Activated naive CD4-positive, alpha-beta T cell treated with anti-CD3 and anti-CD28 coated beads, Interleukin-2, amount 50 U/mL, for 24 hours (primary cell): ENCODE results near the gene RPL31.

Experiments
- H3K27ac Mint-ChIP-seq: one replicate; pipeline ENCODE4 v1.8.0; 2021; ENCODE audit warnings: mild to moderate bottlenecking, mixed read lengths
- H3K27me3 Mint-ChIP-seq: one replicate; pipeline ENCODE4 v1.8.0; 2021; ENCODE audit warnings: mixed read lengths
- H3K36me3 Mint-ChIP-seq: one replicate; pipeline ENCODE4 v1.8.0; 2021; ENCODE audit warnings: mixed read lengths
- H3K4me1 Mint-ChIP-seq: one replicate; pipeline ENCODE4 v1.8.0; 2021; ENCODE audit warnings: mixed read lengths
- H3K4me3 Mint-ChIP-seq: one replicate; pipeline ENCODE4 v1.8.0; 2021; ENCODE audit warnings: mild to moderate bottlenecking, mixed read lengths
- H3K9me3 Mint-ChIP-seq: one replicate; pipeline ENCODE4 v1.8.0; 2021; ENCODE audit warnings: mixed read lengths

Gene RPL31

DNA sequence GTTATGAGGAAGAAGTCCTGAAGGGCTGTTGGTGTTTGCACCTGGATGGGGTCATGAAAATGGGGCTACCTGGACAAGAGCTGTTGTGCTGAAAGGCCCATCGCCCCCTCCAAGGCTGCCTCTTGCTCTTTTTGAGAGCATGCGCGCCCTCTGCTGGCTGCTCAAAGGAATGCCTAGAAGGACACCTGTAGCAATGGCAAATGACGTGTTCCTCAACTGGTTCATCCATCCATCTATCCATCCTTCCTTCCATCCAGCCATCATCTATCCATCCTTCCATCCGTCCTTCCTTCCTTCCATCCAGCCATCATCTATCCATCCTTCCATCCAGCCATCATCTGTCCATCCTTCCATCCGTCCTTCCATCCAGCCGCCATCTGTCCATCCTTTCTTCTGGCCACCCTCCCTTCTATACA lies 17.2 kb upstream of the RPL31 start:
- no peaks in the 10 kb centered on the region for H3K4me1 Mint-ChIP-seq
- H3K27ac Mint-ChIP-seq, result no peak overlapping the region
- H3K4me3 Mint-ChIP-seq, result no peak overlapping the region
- H3K36me3 Mint-ChIP-seq, result no peaks in the 10 kb centered on the region
- no peaks in the 10 kb centered on the region for H3K9me3 Mint-ChIP-seq
- H3K27me3 Mint-ChIP-seq, result no peaks in the 10 kb centered on the region

DNA sequence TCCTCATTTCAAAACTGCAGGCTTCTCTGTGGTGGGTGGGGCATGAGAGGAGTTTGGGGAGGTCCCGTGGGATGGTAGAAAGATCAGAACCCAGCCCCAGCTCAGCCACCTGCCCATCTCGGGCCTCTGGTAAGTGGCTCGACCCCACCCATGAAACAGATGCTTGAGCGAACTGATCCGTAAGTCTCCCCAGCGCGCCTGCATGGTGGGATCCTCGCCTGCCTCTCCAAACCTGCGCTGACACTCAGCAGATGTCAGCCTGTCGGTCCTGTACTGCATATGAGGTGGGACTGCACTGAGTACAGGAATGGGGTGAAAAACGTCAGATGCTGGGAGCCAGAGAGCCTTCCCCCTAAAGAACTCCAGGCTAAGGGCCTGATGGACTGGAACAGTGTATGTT lies 15.9 kb upstream of the RPL31 start:
- H3K4me3 Mint-ChIP-seq, result no peak overlapping the region
- H3K4me1 Mint-ChIP-seq, result no peaks in the 10 kb centered on the region
- H3K9me3 Mint-ChIP-seq, result no peaks in the 10 kb centered on the region
- H3K27me3 Mint-ChIP-seq, result no peaks in the 10 kb centered on the region
- no peaks in the 10 kb centered on the region for H3K36me3 Mint-ChIP-seq
- H3K27ac Mint-ChIP-seq, result no peak overlapping the region

DNA sequence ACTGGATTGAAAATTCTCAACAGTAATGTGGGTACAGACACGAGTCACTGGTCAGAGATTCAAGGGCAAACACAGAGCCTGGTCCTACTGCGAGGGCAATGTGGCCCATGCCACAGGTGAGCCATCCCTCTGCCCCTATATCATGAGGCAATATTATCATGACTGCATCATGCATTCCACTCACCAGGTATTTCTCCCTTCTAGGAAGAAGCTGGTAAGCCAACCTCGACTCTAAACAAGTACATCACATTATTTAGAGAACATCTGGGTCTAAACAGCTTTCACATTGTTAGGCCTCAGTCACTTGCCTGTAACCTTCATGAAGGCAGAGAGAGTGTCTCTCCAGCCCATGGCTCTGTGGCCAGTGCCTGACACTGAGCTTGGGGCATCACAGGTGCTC lies 14.6 kb upstream of the RPL31 start:
- Mint-ChIP-seq H3K4me1 (peaks cover 3% of the 10 kb centered on the region), H3K9me3 (no peaks in the 10 kb centered on the region), H3K27ac (no peak overlapping the region), H3K36me3 (no peaks in the 10 kb centered on the region), H3K4me3 (no peak overlapping the region), H3K27me3 (no peaks in the 10 kb centered on the region)

DNA sequence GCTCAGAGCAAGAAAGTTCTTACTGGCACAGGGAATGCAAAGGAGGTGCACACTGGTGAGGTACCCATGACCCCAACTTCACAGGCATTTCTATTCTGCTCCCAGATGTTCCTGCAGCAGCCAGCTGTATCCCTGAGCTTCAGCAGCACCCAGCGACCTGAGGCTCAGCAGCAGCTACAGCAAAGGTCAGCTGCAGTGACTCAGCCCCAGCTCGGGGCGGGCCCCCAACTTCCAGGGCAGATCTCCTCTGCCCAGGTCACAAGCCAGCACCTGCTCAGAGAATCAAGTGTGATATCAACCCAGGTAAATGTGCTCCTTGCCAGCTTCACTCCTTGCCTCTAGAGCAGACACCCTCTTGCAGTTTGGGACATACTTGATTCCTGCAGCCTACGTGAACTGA lies 14.1 kb upstream of the RPL31 start:
- Mint-ChIP-seq H3K27ac (no peak overlapping the region), H3K4me1 (peaks cover 4% of the 10 kb centered on the region), H3K36me3 (no peaks in the 10 kb centered on the region), H3K9me3 (no peaks in the 10 kb centered on the region), H3K27me3 (no peaks in the 10 kb centered on the region), H3K4me3 (no peak overlapping the region)

DNA sequence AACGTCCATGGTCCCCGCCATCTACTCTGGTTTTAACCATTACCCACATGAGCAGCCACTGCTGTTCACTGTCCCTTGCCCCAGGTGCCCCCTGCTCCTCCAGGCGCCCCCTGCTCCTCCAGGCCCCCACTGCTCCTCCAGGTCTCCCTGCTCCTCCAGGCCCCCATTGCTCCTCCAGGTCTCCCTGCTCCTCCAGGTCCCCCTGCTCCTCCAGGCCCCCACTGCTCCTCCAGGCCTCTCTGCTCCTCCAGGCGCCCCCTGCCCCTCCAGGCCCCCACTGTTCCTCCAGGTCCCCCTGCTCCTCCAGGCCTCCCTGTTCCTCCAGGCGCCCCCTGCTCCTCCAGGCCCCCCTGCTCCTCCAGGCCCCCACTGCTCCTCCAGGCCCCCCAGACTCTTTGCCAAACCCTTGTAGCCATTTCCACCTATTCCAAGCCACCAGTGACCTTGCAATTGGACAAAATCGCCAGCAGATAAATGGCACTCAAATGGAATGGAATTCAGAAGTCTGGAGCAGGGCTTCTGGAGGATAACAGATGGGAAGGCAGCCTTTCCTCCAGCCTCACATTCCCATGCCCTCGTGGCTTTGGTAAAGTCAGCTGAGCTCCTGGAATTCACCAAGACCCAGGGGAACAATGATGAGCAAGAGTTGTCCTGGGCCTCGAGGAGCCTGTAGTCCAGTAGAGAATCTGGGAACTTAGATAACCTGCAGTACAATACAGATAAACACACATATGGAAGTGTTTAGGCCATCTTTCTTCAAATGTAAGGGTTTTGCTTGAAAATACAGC lies 13.3 kb upstream of the RPL31 start:
- H3K27me3 Mint-ChIP-seq, result no peaks in the 10 kb centered on the region
- H3K4me3 Mint-ChIP-seq, result no peak overlapping the region
- no peaks in the 10 kb centered on the region for H3K9me3 Mint-ChIP-seq
- H3K27ac Mint-ChIP-seq, result peak overlapping the region; percentile 36
- no peaks in the 10 kb centered on the region for H3K36me3 Mint-ChIP-seq
- H3K4me1 Mint-ChIP-seq, result peaks cover 4% of the 10 kb centered on the region

DNA sequence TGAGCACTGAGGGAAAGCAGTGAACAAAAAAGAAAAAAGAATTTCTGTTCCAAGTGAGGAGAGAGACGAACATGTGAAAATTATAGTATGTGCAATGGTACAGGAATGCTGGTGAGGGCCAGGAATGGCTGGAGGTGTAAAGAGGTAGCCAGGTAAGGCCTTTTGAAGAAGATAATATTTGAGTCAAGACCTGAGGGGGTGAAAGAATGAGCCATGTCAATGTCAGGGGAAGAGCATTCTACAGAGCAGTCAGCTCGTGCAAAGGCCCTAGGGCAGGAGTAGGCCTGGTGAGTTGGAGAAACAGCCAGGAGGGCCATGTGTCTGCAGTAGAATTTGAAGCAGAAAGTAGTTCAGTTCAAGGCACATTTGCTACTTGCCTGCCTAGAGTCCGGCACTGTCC lies 12.4 kb upstream of the RPL31 start:
- H3K36me3 Mint-ChIP-seq, result no peaks in the 10 kb centered on the region
- no peak overlapping the region for H3K4me3 Mint-ChIP-seq
- H3K27me3 Mint-ChIP-seq, result no peaks in the 10 kb centered on the region
- H3K4me1 Mint-ChIP-seq, result peaks cover 4% of the 10 kb centered on the region
- H3K27ac Mint-ChIP-seq, result no peak overlapping the region
- H3K9me3 Mint-ChIP-seq, result no peaks in the 10 kb centered on the region

DNA sequence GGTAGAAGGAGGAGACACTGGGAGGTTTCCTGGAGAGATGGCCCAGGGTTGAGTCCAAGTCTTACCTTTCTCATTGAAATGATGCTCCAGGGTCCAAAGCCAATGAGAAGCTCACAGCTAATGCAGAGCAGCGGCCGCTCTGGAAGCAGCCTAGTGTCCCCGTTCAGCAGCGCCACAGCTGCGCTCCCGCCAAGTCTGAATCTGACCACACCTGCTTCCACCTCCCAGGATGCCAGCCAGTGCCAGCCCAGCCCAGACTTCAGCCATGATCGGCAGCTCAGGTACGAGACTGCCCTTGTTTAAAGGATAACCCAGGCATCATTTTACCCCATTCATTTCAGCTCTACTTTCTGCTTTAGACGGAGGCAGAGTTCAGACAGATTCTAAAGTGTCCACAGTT lies 11.9 kb upstream of the RPL31 start:
- no peak overlapping the region for H3K4me3 Mint-ChIP-seq

DNA sequence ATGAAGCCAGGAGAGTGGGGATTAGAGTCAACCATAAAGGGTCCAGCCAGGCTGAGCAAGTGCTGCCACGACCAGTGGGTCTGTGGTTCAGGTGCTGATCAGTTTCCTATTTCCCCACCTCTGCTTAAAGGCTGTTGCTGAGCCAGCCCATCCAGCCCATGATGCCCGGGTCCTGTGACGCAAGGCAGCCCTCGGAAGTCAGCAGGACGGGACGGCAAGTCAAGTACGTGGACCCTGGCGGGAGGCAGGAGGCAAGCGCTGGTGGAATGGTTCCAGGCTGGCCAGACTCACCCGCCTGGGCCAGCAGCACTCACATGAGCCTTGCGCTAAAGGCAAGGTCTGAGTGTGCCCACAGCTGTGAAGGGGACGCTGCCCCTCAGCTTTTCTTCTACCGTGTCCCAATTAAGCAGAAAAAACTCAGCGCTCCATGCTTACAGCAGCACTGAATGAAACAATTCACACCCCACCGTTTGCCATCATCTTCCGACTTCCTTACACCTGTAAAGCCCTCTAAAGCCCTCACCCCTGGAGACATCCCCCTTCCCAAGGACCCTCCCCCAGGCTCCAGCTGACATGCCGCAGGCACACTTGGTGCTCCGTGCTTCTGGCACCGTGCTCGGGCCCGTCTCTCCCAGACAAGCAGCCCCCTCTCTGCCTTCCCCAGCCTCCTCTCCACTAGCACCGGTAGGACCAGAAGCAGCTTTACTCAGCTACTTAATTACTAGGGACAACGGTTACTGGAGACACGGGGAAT lies 11.3 kb upstream of the RPL31 start:
- peaks cover 4% of the 10 kb centered on the region for H3K4me1 Mint-ChIP-seq
- no peak overlapping the region for H3K4me3 Mint-ChIP-seq
- H3K27me3 Mint-ChIP-seq, result no peaks in the 10 kb centered on the region
- H3K36me3 Mint-ChIP-seq, result no peaks in the 10 kb centered on the region
- H3K27ac Mint-ChIP-seq, result no peak overlapping the region
- no peaks in the 10 kb centered on the region for H3K9me3 Mint-ChIP-seq

More for the DNA sequence above, 11.9 kb upstream of the RPL31 start:
- Mint-ChIP-seq H3K27ac (no peak overlapping the region), H3K27me3 (no peaks in the 10 kb centered on the region), H3K9me3 (no peaks in the 10 kb centered on the region), H3K36me3 (no peaks in the 10 kb centered on the region), H3K4me1 (peaks cover 4% of the 10 kb centered on the region)

DNA sequence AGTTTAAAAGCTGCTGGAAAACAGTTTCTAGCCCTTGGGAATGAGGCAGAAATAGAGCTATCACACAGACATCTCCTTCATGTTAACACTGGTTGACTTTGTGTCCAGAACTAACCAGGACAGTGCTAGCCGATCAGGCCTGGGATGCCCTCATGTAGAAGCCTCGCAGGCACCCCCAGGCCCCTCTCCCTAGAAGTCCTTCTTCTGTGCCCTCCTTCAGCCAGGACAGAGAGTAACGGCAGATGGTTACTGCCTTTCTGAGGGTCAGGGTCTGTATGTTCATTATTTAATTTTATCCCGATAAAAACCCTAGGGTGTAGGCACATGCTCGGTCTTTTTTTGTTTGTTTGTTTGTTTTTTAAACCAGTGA lies 10.7 kb upstream of the RPL31 start:
- no peak overlapping the region for H3K27ac Mint-ChIP-seq
- H3K9me3 Mint-ChIP-seq, result no peaks in the 10 kb centered on the region
- peaks cover 4% of the 10 kb centered on the region for H3K4me1 Mint-ChIP-seq
- H3K27me3 Mint-ChIP-seq, result no peaks in the 10 kb centered on the region
- H3K4me3 Mint-ChIP-seq, result no peak overlapping the region
- H3K36me3 Mint-ChIP-seq, result no peaks in the 10 kb centered on the region

DNA sequence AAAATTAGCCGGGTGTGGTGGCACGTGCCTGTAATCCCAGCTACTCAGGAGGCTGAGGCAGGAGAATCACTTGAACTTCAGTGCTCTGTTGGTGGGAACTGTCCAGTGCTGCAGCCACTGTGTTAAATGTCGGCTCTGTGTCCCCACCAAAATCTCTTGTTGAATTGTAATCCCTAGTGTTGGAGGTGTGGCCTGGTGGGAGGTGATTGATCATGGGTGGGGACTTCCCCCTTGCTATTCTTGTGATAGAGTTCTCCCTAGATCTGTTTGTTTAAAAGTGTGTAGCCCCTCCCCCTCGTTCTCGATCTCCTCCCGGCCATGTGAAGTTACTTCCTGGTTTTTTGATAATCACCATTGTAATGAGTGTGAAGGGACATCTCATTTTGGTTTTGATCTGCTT lies 9.8 kb upstream of the RPL31 start:
- H3K27ac Mint-ChIP-seq, result no peak overlapping the region
- H3K27me3 Mint-ChIP-seq, result no peaks in the 10 kb centered on the region
- no peaks in the 10 kb centered on the region for H3K36me3 Mint-ChIP-seq
- no peak overlapping the region for H3K4me3 Mint-ChIP-seq
- no peaks in the 10 kb centered on the region for H3K9me3 Mint-ChIP-seq
- H3K4me1 Mint-ChIP-seq, result peaks cover 4% of the 10 kb centered on the region

DNA sequence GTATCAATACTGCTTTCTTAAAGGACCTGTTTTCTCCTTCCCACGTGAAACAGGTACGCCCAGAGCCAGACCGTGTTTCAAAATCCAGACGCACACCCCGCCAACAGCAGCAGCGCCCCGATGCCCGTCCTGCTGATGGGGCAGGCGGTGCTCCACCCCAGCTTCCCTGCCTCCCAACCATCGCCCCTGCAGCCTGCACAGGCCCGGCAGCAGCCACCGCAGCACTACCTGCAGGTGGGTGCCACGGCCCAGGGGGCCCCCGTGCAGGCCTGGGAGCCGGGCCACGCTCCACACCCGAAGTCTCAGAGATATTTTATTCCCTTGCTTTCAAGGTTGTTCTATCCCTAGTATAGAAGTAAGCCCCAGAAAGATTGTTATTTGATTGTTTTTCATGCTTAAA lies 8.8 kb upstream of the RPL31 start:
- H3K36me3 Mint-ChIP-seq, result no peaks in the 10 kb centered on the region
- no peaks in the 10 kb centered on the region for H3K9me3 Mint-ChIP-seq
- H3K27ac Mint-ChIP-seq, result no peak overlapping the region
- no peak overlapping the region for H3K4me3 Mint-ChIP-seq
- peaks cover 4% of the 10 kb centered on the region for H3K4me1 Mint-ChIP-seq
- no peaks in the 10 kb centered on the region for H3K27me3 Mint-ChIP-seq

DNA sequence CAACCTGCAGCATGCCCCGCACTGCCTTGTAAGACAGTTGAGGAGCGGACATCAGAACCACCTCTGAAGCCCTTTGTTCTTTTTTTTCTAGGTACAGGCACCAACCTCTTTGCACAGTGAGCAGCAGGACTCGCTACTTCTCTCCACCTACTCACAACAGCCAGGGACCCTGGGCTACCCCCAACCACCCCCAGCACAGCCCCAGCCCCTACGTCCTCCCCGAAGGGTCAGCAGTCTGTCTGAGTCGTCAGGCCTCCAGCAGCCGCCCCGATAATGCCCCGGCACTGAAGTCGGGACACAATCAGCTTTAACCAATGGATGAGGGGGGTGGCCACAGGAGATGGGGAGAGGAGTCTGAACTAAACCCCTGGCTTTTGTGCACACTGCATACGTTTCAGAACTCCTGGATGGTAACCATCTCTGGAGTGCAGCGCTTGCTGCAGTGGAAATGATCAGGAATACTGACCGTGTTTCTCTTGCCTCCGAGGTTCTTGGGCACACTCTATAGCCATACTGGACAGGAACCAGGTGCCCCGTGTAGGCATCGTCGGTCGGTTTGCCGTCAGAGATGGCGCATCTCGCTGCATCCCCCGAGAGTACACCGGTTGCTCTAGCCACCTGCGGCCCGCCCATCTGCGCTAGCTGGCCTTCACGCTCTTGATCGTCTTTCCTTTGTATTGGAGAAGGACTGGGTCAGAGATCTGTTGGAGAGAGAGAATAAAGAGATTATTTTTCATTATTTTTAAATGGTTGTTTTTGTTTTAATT lies 6.6 kb upstream of the RPL31 start:
- no peaks in the 10 kb centered on the region for H3K9me3 Mint-ChIP-seq
- H3K27ac Mint-ChIP-seq, result no peak overlapping the region
- H3K4me1 Mint-ChIP-seq, result peaks cover 4% of the 10 kb centered on the region
- H3K27me3 Mint-ChIP-seq, result no peaks in the 10 kb centered on the region
- no peak overlapping the region for H3K4me3 Mint-ChIP-seq
- no peaks in the 10 kb centered on the region for H3K36me3 Mint-ChIP-seq

DNA sequence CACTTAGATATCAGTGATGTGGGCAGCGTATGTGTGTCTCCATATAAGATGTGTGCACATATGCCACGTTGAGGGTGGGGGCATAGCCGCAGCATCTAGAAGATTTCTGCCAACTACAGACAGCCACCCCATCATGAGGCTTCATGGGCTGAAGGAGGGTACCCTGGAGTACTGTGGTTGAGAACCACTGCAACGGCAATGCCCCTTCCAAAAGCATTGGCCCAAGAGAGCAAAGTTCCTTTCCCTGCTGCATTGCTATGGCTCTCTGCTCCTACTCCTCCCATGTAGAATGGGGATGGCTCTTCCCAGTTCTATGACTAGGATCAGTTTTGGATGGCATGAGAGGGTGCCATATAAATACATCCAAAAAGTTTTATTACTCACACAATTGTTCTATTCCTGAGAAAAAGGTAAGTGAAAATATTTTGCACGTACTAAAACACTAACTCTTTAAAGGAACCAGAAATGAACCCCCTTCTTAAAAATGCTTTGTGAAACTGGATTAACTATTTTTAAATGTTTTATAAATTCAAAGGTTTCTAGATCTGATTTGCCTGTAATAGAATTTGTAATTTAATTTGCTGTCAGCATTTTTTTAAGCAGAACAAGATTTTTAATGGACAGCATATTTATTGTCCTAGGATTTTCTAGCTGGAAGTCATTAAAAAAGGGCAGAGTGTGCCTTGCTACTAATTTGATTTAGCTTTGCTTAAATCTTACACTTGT lies 4.4 kb upstream of the RPL31 start:
- H3K27me3 Mint-ChIP-seq, result no peaks in the 10 kb centered on the region
- H3K4me3 Mint-ChIP-seq, result no peak overlapping the region

DNA sequence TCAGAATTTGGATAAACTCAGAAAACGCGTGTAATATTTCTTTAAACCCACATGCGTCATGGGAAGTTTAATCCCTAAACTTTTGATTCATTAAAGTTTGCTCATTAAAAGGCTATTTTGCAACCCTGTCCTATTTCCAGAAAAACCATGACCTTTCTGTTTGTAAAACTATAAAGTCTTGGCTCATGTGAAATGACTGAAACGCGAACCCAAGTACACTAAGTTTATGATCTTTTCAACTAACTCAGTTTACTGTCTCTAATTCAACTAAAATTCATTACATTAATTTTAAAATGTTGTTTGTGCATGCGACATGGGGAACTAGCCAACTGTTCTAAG lies 3.9 kb upstream of the RPL31 start:
- no peaks in the 10 kb centered on the region for H3K9me3 Mint-ChIP-seq

More for the DNA sequence above, 4.4 kb upstream of the RPL31 start:
- H3K4me1 Mint-ChIP-seq, result peaks cover 12% of the 10 kb centered on the region
- H3K36me3 Mint-ChIP-seq, result peaks cover under 1% of the 10 kb centered on the region
- no peaks in the 10 kb centered on the region for H3K9me3 Mint-ChIP-seq
- H3K27ac Mint-ChIP-seq, result no peak overlapping the region

DNA sequence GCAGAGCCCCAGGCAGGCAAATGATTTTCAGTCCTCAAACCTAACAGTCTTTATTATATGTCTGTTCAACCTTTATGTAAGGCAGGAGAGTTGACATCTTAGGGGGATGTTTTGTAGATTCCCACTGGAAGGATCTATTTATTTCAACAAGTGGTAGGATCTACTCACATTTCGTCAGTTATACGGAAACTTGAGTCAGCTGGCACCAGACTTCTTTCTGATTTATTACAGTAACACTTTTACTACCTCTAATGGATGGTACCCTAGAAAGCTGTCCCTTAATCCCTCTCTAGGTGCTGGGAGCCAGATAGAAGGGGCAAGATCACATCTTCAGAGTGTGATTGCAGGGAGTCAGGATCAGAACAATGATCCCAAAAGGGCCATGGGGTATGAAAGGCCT lies 2.1 kb upstream of the RPL31 start:
- peaks cover 30% of the 10 kb centered on the region for H3K4me1 Mint-ChIP-seq
- no peak overlapping the region for H3K27ac Mint-ChIP-seq
- no peaks in the 10 kb centered on the region for H3K9me3 Mint-ChIP-seq
- H3K36me3 Mint-ChIP-seq, result peaks cover 23% of the 10 kb centered on the region
- H3K27me3 Mint-ChIP-seq, result no peaks in the 10 kb centered on the region
- H3K4me3 Mint-ChIP-seq, result peak overlapping the region; percentile 27

More for the DNA sequence above, 3.9 kb upstream of the RPL31 start:
- H3K36me3 Mint-ChIP-seq, result peaks cover 6% of the 10 kb centered on the region
- H3K27ac Mint-ChIP-seq, result no peak overlapping the region
- H3K4me3 Mint-ChIP-seq, result no peak overlapping the region
- no peaks in the 10 kb centered on the region for H3K27me3 Mint-ChIP-seq
- H3K4me1 Mint-ChIP-seq, result peaks cover 12% of the 10 kb centered on the region
